ENCODE measurements around the gene JUND. TPM values are rescaled to one million over a fixed set of nuclear protein-coding genes. Genes with fewer than 3 reads are reported as not detected.

The JUND gene
- polyA plus RNA-seq, 1 donor (not counting 4 experiments of a cell fraction or from before 2014, with no cell fraction given) = 17.2 TPM

- TF ChIP-seq EZH2 (IDR thresholded peaks at IDR 0.05; ENCODE audit: low read length) (no peak), CTCF (optimal IDR thresholded peaks at IDR 0.05 in 1 of 3, IDR thresholded peaks at IDR 0.05 in 1 of 3, conservative IDR thresholded peaks at IDR 0.05 in 1 of 3; ENCODE audit: extremely low read depth in 1 of 3, insufficient read depth in 2 of 3, low read length in 3 of 3) (no peak)
Measured at GRCh38 chr19:18271433-18271841, 10.0 kb downstream of the JUND start.

GRCh38 chr19:18270326-18270725 lies 11.1 kb downstream of the JUND start:
- dilution Hi-C loops (cut with MboI; ENCODE audit: extremely low pct_ligation_motif_present, low sequenced_read_pairs) = no loop called here
- H3K4me2 ChIP-seq (ENCODE audit: control insufficient read depth, extremely low read depth, insufficient read depth, low read depth, low read length) = no peak overlapping the region
- H3K4me1 ChIP-seq (ENCODE audit: control insufficient read depth, extremely low read depth, insufficient read depth, low read length) = peaks cover 11% of the 10 kb centered on the region
- no peak for DNase-seq (ENCODE audit: low read depth, low spot score)
- TF ChIP-seq CTCF (optimal IDR thresholded peaks at IDR 0.05 in 1 of 3, IDR thresholded peaks at IDR 0.05 in 1 of 3, conservative IDR thresholded peaks at IDR 0.05 in 1 of 3; ENCODE audit: extremely low read depth in 1 of 3, insufficient read depth in 2 of 3, low read length in 3 of 3) (no peak), EZH2 (IDR thresholded peaks at IDR 0.05; ENCODE audit: low read length) (no peak)
- no peaks in the 10 kb centered on the region for H3K9me3 ChIP-seq (ENCODE audit: control insufficient read depth, low read depth, low read length)
- H2AFZ ChIP-seq (ENCODE audit: control insufficient read depth, low read length) = no peak overlapping the region
- H3K27me3 ChIP-seq (ENCODE audit: control insufficient read depth, extremely low read depth, insufficient read depth, low read length) = no peaks in the 10 kb centered on the region
- no peak overlapping the region for H3K27ac ChIP-seq (ENCODE audit: control insufficient read depth, insufficient read depth, low read length)
- H3K9ac ChIP-seq (ENCODE audit: control insufficient read depth, extremely low read depth, insufficient read depth, low read length) = no peak overlapping the region
- H4K20me1 ChIP-seq (ENCODE audit: control insufficient read depth, extremely low read depth, insufficient read depth, low read length) = no peaks in the 10 kb centered on the region
- FAIRE-seq = no peak
- H3K4me3 ChIP-seq (ENCODE audit: control insufficient read depth in 2 of 3, extremely low read depth in 1 of 3, insufficient read depth in 2 of 3, low read depth in 1 of 3, low read length in 3 of 3) = no peak overlapping the region
- no peaks in the 10 kb centered on the region for H3K9me1 ChIP-seq (ENCODE audit: control insufficient read depth, extremely low read depth, insufficient read depth, low read length)
- H3K36me3 ChIP-seq (ENCODE audit: control insufficient read depth in 2 of 2, extremely low read depth in 1 of 2, insufficient read depth in 2 of 2, low read length in 2 of 2) = no peaks in the 10 kb centered on the region
- no peaks in the 10 kb centered on the region for H3K79me2 ChIP-seq (ENCODE audit: control insufficient read depth, insufficient read depth, low read length)

More at GRCh38 chr19:18271433-18271841, 10.0 kb downstream of the JUND start:
- dilution Hi-C loops (cut with MboI; ENCODE audit: extremely low pct_ligation_motif_present, low sequenced_read_pairs) = no loop called here
- DNase-seq (ENCODE audit: low read depth, low spot score) (no peak), FAIRE-seq (no peak)
- Histone ChIP-seq H3K9me3 (ENCODE audit: control insufficient read depth, low read depth, low read length) (no peaks in the 10 kb centered on the region), H3K4me2 (ENCODE audit: control insufficient read depth, extremely low read depth, insufficient read depth, low read depth, low read length) (no peak overlapping the region), H3K4me1 (ENCODE audit: control insufficient read depth, extremely low read depth, insufficient read depth, low read length) (peaks cover 18% of the 10 kb centered on the region), H3K27me3 (ENCODE audit: control insufficient read depth, extremely low read depth, insufficient read depth, low read length) (no peaks in the 10 kb centered on the region), H2AFZ (ENCODE audit: control insufficient read depth, low read length) (no peak overlapping the region), H3K79me2 (ENCODE audit: control insufficient read depth, insufficient read depth, low read length) (no peaks in the 10 kb centered on the region), H3K4me3 (ENCODE audit: control insufficient read depth in 2 of 3, extremely low read depth in 1 of 3, insufficient read depth in 2 of 3, low read depth in 1 of 3, low read length in 3 of 3) (no peak overlapping the region), H3K9ac (ENCODE audit: control insufficient read depth, extremely low read depth, insufficient read depth, low read length) (no peak overlapping the region), H3K9me1 (ENCODE audit: control insufficient read depth, extremely low read depth, insufficient read depth, low read length) (no peaks in the 10 kb centered on the region), H3K36me3 (ENCODE audit: control insufficient read depth in 2 of 2, extremely low read depth in 1 of 2, insufficient read depth in 2 of 2, low read length in 2 of 2) (no peaks in the 10 kb centered on the region), H4K20me1 (ENCODE audit: control insufficient read depth, extremely low read depth, insufficient read depth, low read length) (no peaks in the 10 kb centered on the region), H3K27ac (ENCODE audit: control insufficient read depth, insufficient read depth, low read length) (no peak overlapping the region)
